ENCODE measurements around the gene SCMH1.

GRCh38 chr1:41175546-41175945, 66.6 kb downstream of the SCMH1 start:
- no peak for TF ChIP-seq EZH2phosphoT487 (IDR thresholded peaks at IDR 0.05; ENCODE audit: unreplicated experiment)
- no peak for TF ChIP-seq JUNB (IDR thresholded peaks at IDR 0.05; ENCODE audit: unreplicated experiment)
- no peak for TF ChIP-seq CTCF (conservative IDR thresholded peaks at IDR 0.05; ENCODE audit: low read depth in 2 of 2)
- no peak for TF ChIP-seq POLR2AphosphoS5 (IDR thresholded peaks at IDR 0.05; ENCODE audit: low read depth)
- TF ChIP-seq REST (IDR thresholded peaks at IDR 0.05; ENCODE audit: unreplicated experiment), result no peak
- TF ChIP-seq EZH2 (IDR thresholded peaks at IDR 0.05; ENCODE audit: low read depth, unreplicated experiment), result no peak
- TF ChIP-seq ETS1 (IDR thresholded peaks at IDR 0.05), result no peak
- TF ChIP-seq NANOG (IDR thresholded peaks at IDR 0.05; ENCODE audit: borderline replicate concordance), result no peak
- no peak for TF ChIP-seq CREB1 (CRISPR knock-in tag; IDR thresholded peaks at IDR 0.05; ENCODE audit: low read depth)
- no peak for TF ChIP-seq ZNF331 (CRISPR knock-in tag; IDR thresholded peaks at IDR 0.05; ENCODE audit: low read depth)
- no peak for TF ChIP-seq ZNF462 (CRISPR knock-in tag; IDR thresholded peaks at IDR 0.05)
